Calu3 (cell line): ENCODE results near the gene INSRR. TPM values are rescaled to one million over a fixed set of nuclear protein-coding genes. Genes with fewer than 3 reads are reported as not detected.

ENCODE experiments used
- BruUV-seq: library from RNA; stranded (reverse); fragments of 400-500 nt; replicated peaks from 2 replicates; lab custom pipeline; 2021; lab: Mats Ljungman, UMichigan
- CTCF ChIA-PET: fragments of 300-600 bp; sonication (Branson Sonifier 250); formaldehyde crosslinking; loops from one replicate; lab custom pipeline; 2022; ENCODE audit warnings: antibody characterized with exemption; lab: Charles Lee
- DNase-seq: peaks from one replicate; pipeline ENCODE4 v3.0.0; 2022
- H3K27ac Mint-ChIP-seq: one replicate; pipeline ENCODE4 v1.8.0; 2022; ENCODE audit warnings: mixed read lengths; ENCODE audit not compliant: unreplicated experiment
- H3K27me3 Mint-ChIP-seq: one replicate; pipeline ENCODE4 v1.8.0; 2022; ENCODE audit warnings: mixed read lengths; ENCODE audit not compliant: unreplicated experiment
- H3K36me3 Mint-ChIP-seq: one replicate; pipeline ENCODE4 v1.8.0; 2022; ENCODE audit warnings: mild to moderate bottlenecking, moderate library complexity, mixed read lengths; ENCODE audit not compliant: insufficient read depth, unreplicated experiment
- H3K4me1 Mint-ChIP-seq: one replicate; pipeline ENCODE4 v1.8.0; 2022; ENCODE audit warnings: mild to moderate bottlenecking, low read depth, mixed read lengths; ENCODE audit not compliant: unreplicated experiment
- H3K4me3 Mint-ChIP-seq: one replicate; pipeline ENCODE4 v1.8.0; 2022; ENCODE audit warnings: mild to moderate bottlenecking, low read depth, moderate library complexity, mixed read lengths; ENCODE audit not compliant: unreplicated experiment
- H3K9me3 Mint-ChIP-seq: one replicate; pipeline ENCODE4 v1.8.0; 2022; ENCODE audit warnings: low read depth, mixed read lengths; ENCODE audit not compliant: unreplicated experiment
- CTCF ChIP-seq: fragments of 200-600 bp; IDR thresholded peaks from one replicate; pipeline ENCODE4 v1.8.0; 2022; ENCODE audit warnings: antibody characterized with exemption; ENCODE audit not compliant: unreplicated experiment
- intact Hi-C: fragments of 100-400 bp; cut with micrococcal nuclease; formaldehyde crosslinking; loops from one replicate; pipeline ENCODE4 v1.10.0; 2022; ENCODE audit not compliant: unreplicated experiment
- total RNA-seq: library from RNA; stranded (reverse); gene quantifications from 2 replicates; pipeline ENCODE4 v1.2.3, GENCODE V29; 2022

The INSRR gene
- total RNA-seq, 1 experiment from 2014 or later: not detected

DNA sequence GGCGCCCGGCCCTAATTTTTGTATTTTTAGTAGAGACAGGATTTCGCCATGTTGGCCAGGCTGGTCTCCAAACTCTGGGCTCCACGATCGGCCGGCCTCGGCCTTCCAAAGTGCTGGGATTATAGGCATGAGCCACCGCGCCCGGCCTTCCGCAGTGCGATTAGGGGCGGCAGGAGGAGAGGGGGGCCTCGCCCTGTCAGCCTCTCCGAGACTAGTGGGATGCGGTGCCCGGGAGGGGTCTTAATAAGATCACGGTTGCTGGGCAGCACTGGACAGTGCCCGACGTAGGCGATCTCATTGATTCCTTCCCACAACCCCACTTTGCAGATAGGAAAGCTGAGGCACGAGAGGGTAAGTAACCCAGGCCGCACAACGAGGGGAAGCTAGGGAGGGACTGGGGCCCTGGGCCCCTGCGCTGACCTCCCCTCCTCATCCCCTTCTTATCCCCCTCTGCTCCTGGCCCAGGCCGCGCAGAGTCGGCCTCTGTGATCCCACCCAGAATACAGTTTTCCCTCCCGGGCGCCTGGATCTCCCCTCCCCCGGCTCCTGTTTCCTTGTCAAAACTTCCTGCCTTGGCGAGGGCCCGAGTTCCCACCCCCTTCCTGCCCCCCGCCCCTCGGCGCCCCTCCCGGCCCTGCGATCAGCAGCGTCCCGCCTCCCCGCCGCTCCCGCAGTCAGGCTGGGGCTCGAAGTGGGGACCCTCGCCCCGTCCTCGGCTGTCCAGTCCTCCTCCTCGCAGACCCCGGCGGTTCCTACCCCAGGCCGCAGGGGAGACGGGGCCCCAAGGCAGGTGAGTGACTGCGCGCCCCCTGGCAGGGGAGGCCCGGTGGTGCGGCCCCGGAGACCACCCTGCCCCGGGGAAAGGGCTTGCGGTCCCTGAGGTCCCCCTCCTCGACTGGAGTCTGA is 34.4 kb upstream of the INSRR start, which contains the start of gene PEAR1:
Gene PEAR1 (plus strand): TSS at position 671 of the 906 bp plus-strand sequence. CDS start 10,209 bp downstream, outside the sequence.
- no peak for TF ChIP-seq CTCF
- Mint-ChIP-seq H3K36me3 (no peaks in the 10 kb centered on the region), H3K27ac (no peak within 1 kb of the TSS), H3K27me3 (peaks cover 58% of the 10 kb centered on the region), H3K4me1 (peaks cover 19% of the 10 kb centered on the region), H3K9me3 (no peaks in the 10 kb centered on the region), H3K4me3 (peak within 1 kb of the TSS; percentile 33)
- no peak for DNase-seq
- BruUV-seq: no TSS peak
- CTCF ChIA-PET: interaction anchor here (0.6 to 3.4 kb wide), 7 partner anchors 23 to 263 kb away, joined by 3 to 19 read pairs (median 5); no protein-coding TSS in a partner anchor
- intact Hi-C loops: loop anchor here (10.0 kb wide), 1 partner anchor 268 kb away; no protein-coding TSS in a partner anchor

- H3K4me3 Mint-ChIP-seq: peak overlapping the region; percentile 33
- CTCF ChIA-PET: interaction anchor here (0.6 to 3.4 kb wide), 11 partner anchors 8 to 265 kb away, joined by 3 to 19 read pairs (median 4); partner anchors contain the start of gene METTL25B
- no peaks in the 10 kb centered on the region for H3K9me3 Mint-ChIP-seq
- peaks cover 14% of the 10 kb centered on the region for H3K4me1 Mint-ChIP-seq
- TF ChIP-seq CTCF: peak; percentile 71
- no peaks in the 10 kb centered on the region for H3K36me3 Mint-ChIP-seq
- H3K27me3 Mint-ChIP-seq: peaks cover 58% of the 10 kb centered on the region
- BruUV-seq: no TSS peak
- peak; percentile 96 for DNase-seq
- intact Hi-C loops: loop anchor here (1.0 to 10.0 kb wide), 2 partner anchors 36 to 268 kb away; no protein-coding TSS in a partner anchor
- no peak overlapping the region for H3K27ac Mint-ChIP-seq
Observed at GRCh38 chr1:156892190-156893047, 33.5 kb upstream of the INSRR start.

GRCh38 chr1:156889802-156890580 is 31.1 kb upstream of the INSRR start:
- peak; percentile 87 for DNase-seq
- no peaks in the 10 kb centered on the region for H3K36me3 Mint-ChIP-seq
- H3K27ac Mint-ChIP-seq: no peak overlapping the region
- peaks cover 69% of the 10 kb centered on the region for H3K27me3 Mint-ChIP-seq
- no TSS peak for BruUV-seq
- TF ChIP-seq CTCF: peak; percentile 93
- intact Hi-C loops: loop anchor here (1.0 to 10.0 kb wide), 5 partner anchors 51 to 265 kb away; no protein-coding TSS in a partner anchor
- H3K4me3 Mint-ChIP-seq: no peak overlapping the region
- no peaks in the 10 kb centered on the region for H3K9me3 Mint-ChIP-seq
- CTCF ChIA-PET: interaction anchor here (0.7 to 3.4 kb wide), 11 partner anchors 9 to 200 kb away, joined by 3 to 25 read pairs (median 5); partner anchors contain the start of gene NTRK1
- no peaks in the 10 kb centered on the region for H3K4me1 Mint-ChIP-seq
